ENCODE data around the gene HOXA9. TPM values are rescaled to one million over a fixed set of nuclear protein-coding genes. Genes with fewer than 3 reads are reported as not detected.

Gene HOXA9
- total RNA-seq, 1 experiment from 2014 or later: 91.0 TPM

- Histone ChIP-seq H3K4me2 (ENCODE audit: low read length) (no peak overlapping the region), H3K4me3 (replicated peaks in 1 of 2; ENCODE audit: low read depth in 1 of 2, low read length in 2 of 2) (no peak overlapping the region), H3K9ac (ENCODE audit: low read length) (no peak overlapping the region), H3K79me2 (ENCODE audit: insufficient read depth, low read length) (peaks cover 25% of the 10 kb centered on the region), H3K27me3 (ENCODE audit: insufficient read depth, low read length) (no peaks in the 10 kb centered on the region), H2AFZ (ENCODE audit: low read depth, low read length, poor library complexity, severe bottlenecking) (no peak overlapping the region), H3K9me2 (ENCODE audit: insufficient read depth) (no peaks in the 10 kb centered on the region), H3K27ac (ENCODE audit: low read depth, low read length) (no peak overlapping the region), H3K36me3 (ENCODE audit: control insufficient read depth in 1 of 2, insufficient read depth in 2 of 2, low read length in 2 of 2) (no peaks in the 10 kb centered on the region; a peak in 1 of 4 replicates), H3K4me1 (ENCODE audit: control insufficient read depth in 1 of 2, insufficient read depth in 2 of 2, low read length in 2 of 2) (peaks cover 19 to 54% of the 10 kb centered on the region in 2 experiments), H3K9me3 (ENCODE audit: control insufficient read depth in 1 of 2, insufficient read depth in 1 of 2, low read depth in 1 of 2, low read length in 2 of 2) (no peaks in the 10 kb centered on the region), H4K20me1 (ENCODE audit: insufficient read depth) (no peaks in the 10 kb centered on the region)
- ATAC-seq (no peak), DNase-seq (ENCODE audit: low read depth, low spot score) (no peak)
- intact Hi-C loops (cut with micrococcal nuclease): no loop called here
- TF ChIP-seq FOSL1 (IDR thresholded peaks at IDR 0.05; ENCODE audit: low read depth) (no peak), SP1 (IDR thresholded peaks at IDR 0.05; ENCODE audit: low read depth) (no peak)
- BruUV-seq (replicated peaks): no TSS peak
- ChIA-PET CTCF (interaction anchor here (1.8 kb wide), 1 partner anchor 475 kb away, joined by 12 read pairs; no protein-coding TSS in a partner anchor), POLR2A (interaction anchor here (2.0 kb wide), 1 partner anchor 10 kb away, joined by 5 read pairs; no protein-coding TSS in a partner anchor), RAD21 (ENCODE audit: low non-redundant PET in 1 of 2, low total read pairs in 2 of 2, uncharacterized antibody in 2 of 2, unreplicated experiment in 2 of 2) (no interaction called here)
These were observed 7.5 kb downstream of the HOXA9 start for GRCh38 chr7:27157702-27158431.

- ChIA-PET RAD21 (ENCODE audit: low non-redundant PET in 1 of 2, low total read pairs in 2 of 2, uncharacterized antibody in 2 of 2, unreplicated experiment in 2 of 2) (interaction anchor here in 1 of 2 experiments (0.5 kb wide), 1 partner anchor 146 kb away, joined by 4 read pairs; no protein-coding TSS in a partner anchor), CTCF (interaction anchor here (1.0 to 2.0 kb wide), 3 partner anchors 9 to 1265 kb away, joined by 3 to 12 read pairs (median 4); no protein-coding TSS in a partner anchor), POLR2A (interaction anchor here (0.7 to 2.0 kb wide), 2 partner anchors 11 to 938 kb away, joined by 3 to 5 read pairs; no protein-coding TSS in a partner anchor)
- no peak for DNase-seq (ENCODE audit: low read depth, low spot score)
- peak overlapping the region; percentile 70 to 88 for H3K4me3 ChIP-seq (replicated peaks in 1 of 2; ENCODE audit: low read depth in 1 of 2, low read length in 2 of 2)
- ATAC-seq: peak; percentile 3; the same call in 1 of the 2 replicates
- H3K9me2 ChIP-seq (ENCODE audit: insufficient read depth): no peaks in the 10 kb centered on the region
- intact Hi-C loops (cut with micrococcal nuclease): no loop called here
- no peaks in the 10 kb centered on the region for H4K20me1 ChIP-seq (ENCODE audit: insufficient read depth)
- H3K27ac ChIP-seq (ENCODE audit: low read depth, low read length): no peak overlapping the region; the same call in 1 of the 2 replicates
- no peaks in the 10 kb centered on the region for H3K27me3 ChIP-seq (ENCODE audit: insufficient read depth, low read length)
- H3K9me3 ChIP-seq (ENCODE audit: control insufficient read depth in 1 of 2, insufficient read depth in 1 of 2, low read depth in 1 of 2, low read length in 2 of 2): no peaks in the 10 kb centered on the region
- peaks cover 18% of the 10 kb centered on the region for H3K79me2 ChIP-seq (ENCODE audit: insufficient read depth, low read length)
- no peak overlapping the region for H2AFZ ChIP-seq (ENCODE audit: low read depth, low read length, poor library complexity, severe bottlenecking)
- peak overlapping the region; percentile 94 for H3K9ac ChIP-seq (ENCODE audit: low read length)
- no peaks in the 10 kb centered on the region for H3K36me3 ChIP-seq (ENCODE audit: control insufficient read depth in 1 of 2, insufficient read depth in 2 of 2, low read length in 2 of 2)
- H3K4me2 ChIP-seq (ENCODE audit: low read length): peak overlapping the region; percentile 100
- BruUV-seq (replicated peaks): no TSS peak
- peaks cover 16 to 54% of the 10 kb centered on the region in 2 experiments for H3K4me1 ChIP-seq (ENCODE audit: control insufficient read depth in 1 of 2, insufficient read depth in 2 of 2, low read length in 2 of 2)
- TF ChIP-seq TCF7L2 (IDR thresholded peaks at IDR 0.05; ENCODE audit: borderline replicate concordance, extremely low read depth, insufficient read depth, insufficient read length): no peak
- TF ChIP-seq RAD21 (IDR thresholded peaks at IDR 0.05; ENCODE audit: low read depth): no peak
- no peak for TF ChIP-seq EZH2phosphoT487 (IDR thresholded peaks at IDR 0.05; ENCODE audit: borderline replicate concordance)
- no peak for TF ChIP-seq JUND (IDR thresholded peaks at IDR 0.05)
- TF ChIP-seq REST (IDR thresholded peaks at IDR 0.05; ENCODE audit: low read depth): no peak
- no peak for TF ChIP-seq POLR2A (IDR thresholded peaks at IDR 0.05; ENCODE audit: borderline replicate concordance, extremely low read depth, insufficient read depth, insufficient read length)
- TF ChIP-seq ZNF274 (IDR thresholded peaks at IDR 0.05; ENCODE audit: low read depth, low read length): no peak
- TF ChIP-seq YY1 (IDR thresholded peaks at IDR 0.05; ENCODE audit: extremely low read depth, insufficient replicate concordance, low read depth, low read length): no peak
- no peak for TF ChIP-seq EGR1 (IDR thresholded peaks at IDR 0.05; ENCODE audit: low read depth)
These were observed 8.2 kb downstream of the HOXA9 start for GRCh38 chr7:27156916-27157701.
